Pancreas (tissue), 10 donors: ENCODE data around the gene TOR4A. TPM values are rescaled to one million over a fixed set of nuclear protein-coding genes. Genes with fewer than 3 reads are reported as not detected.
A peak's percentile ranks its signal among the peaks of the same experiment; 100 is the strongest.

Experiments used
- ATAC-seq, 4 donors: fragments of 200-7000 bp; cut with Tn5 transposase; one replicate each; pipeline versions ENCODE4 v1.8.0 to v1.9.1; 2020; ENCODE audit warnings: mild to moderate bottlenecking in 4 of 4, moderate library complexity in 4 of 4
- DNase-seq, 6 donors: peaks; one replicate each; pipeline ENCODE4 v3.0.0-alpha.2; 2020
- FAIRE-seq: peaks from 2 replicates; lab custom pipeline; 2012; peaks lifted over from hg19 to GRCh38; lab: Jason Lieb, UNC
- H3K27ac ChIP-seq, 4 donors: fragments of 200-600 bp; sonication (generic); 1 replicate in 3 of 4; 2 replicates in 1 of 4; pipeline versions ENCODE4 v1.5.0 to v1.8.0; 2020
- H3K27me3 ChIP-seq, 4 donors: fragments of 200-600 bp; one replicate each; pipeline ENCODE4 v1.8.0; 2021
- H3K36me3 ChIP-seq, 3 donors: fragments of 200-600 bp; sonication (generic) in 1 of 3; one replicate each; pipeline versions ENCODE4 v1.5.0 to v1.8.0; 2020 to 2021
- H3K4me1 ChIP-seq, 3 donors: fragments of 200-600 bp; one replicate each; pipeline ENCODE4 v1.8.0; 2021
- H3K4me3 ChIP-seq, 4 donors: fragments of 200-600 bp; sonication (generic) in 2 of 4; one replicate each; pipeline versions ENCODE4 v1.5.0 to v1.8.0; 2020 to 2021
- H3K9me3 ChIP-seq, 4 donors: fragments of 200-600 bp; one replicate each; pipeline ENCODE4 v1.8.0; 2021
- CTCF ChIP-seq, 4 donors: fragments of 200-600 bp; sonication (generic) in 3 of 4; IDR thresholded peaks; one replicate each; pipeline versions ENCODE4 v1.5.0 to v1.8.0; 2021; ENCODE audit warnings: antibody characterized with exemption in 4 of 4
- WGBS, 2 donors: extraction: QIAGEN DNeasy Blood & Tissue Kit; methylation state at CpG; one replicate each; pipeline ENCODE4 v1.1.7; 2013; 5-methylcytosine and 5-hydroxymethylcytosine counted together
- intact Hi-C, 3 donors: fragments of 100-400 bp; cut with DNase I; formaldehyde crosslinking; loops; one replicate each; pipeline versions ENCODE4 v1.11.1 to v1.14.2; 2022
- polyA plus RNA-seq, 2 donors: library from polyadenylated mRNA; stranded (reverse); fragments of 200-250 nt; gene quantifications; one replicate each; pipeline ENCODE4 v1.2.3, GENCODE V29; 2013
- total RNA-seq, 6 donors: library from RNA; stranded (reverse); fragmentation: NEBNext Ultra II Directional in 4 of 6; extraction: Animal tissue kit (Norgen Biotek cat#: 25700) in 4 of 6; gene quantifications; one replicate each; pipeline versions ENCODE4 v1.2.1 to v1.2.4, GENCODE V29; 2021 to 2023
- donor health status: healthy with polysubstance abuse.
- donor health status: DM: no; HTN: no; CAD: no; lungs with moderate emphysema.
- donor health status: DM: no; HTN: no; CAD: no.
- donor health status: control.
- donor health status: control.
- donor health status: Bipolar disorder and iron deficiency.
- donor health status: DM: yes; HTN: yes; CAD: no.
- donor health status: DM: no; HTN: no; CAD: no.
- donor health status: DM: no; HTN: no; CAD: no.
- donor health status: DM: yes; HTN: yes; CAD: no.

The TOR4A gene
- total and polyA plus RNA-seq, 8 donors = 1.4 to 6.8 (median 4.2) TPM

- Histone ChIP-seq H3K4me3 (no peak overlapping the region), H3K4me1 (peaks cover 0 to 15% (median 9%) of the 10 kb centered on the region in 3 donors), H3K27ac (no peak overlapping the region), H3K9me3 (no peaks in the 10 kb centered on the region), H3K36me3 (peaks cover 4 to 7% (median 6%) of the 10 kb centered on the region in 3 donors), H3K27me3 (no peaks in the 10 kb centered on the region)
- no peak for ATAC-seq
- DNase-seq = no peak
- intact Hi-C loops = no loop called here
- no peak for TF ChIP-seq CTCF (IDR thresholded peaks at IDR 0.05)
- FAIRE-seq = no peak
- 94 to 96% methylated on average over 6 of the region's 6 CpGs for WGBS, 2 donors
These were observed 29.7 kb upstream of the TOR4A start for GRCh38 chr9:137247916-137248175.

GRCh38 chr9:137250329-137251193 lies 27.0 kb upstream of the TOR4A start:
- Histone ChIP-seq H3K4me3 (no peak overlapping the region), H3K9me3 (no peaks in the 10 kb centered on the region), H3K27ac (no peak overlapping the region), H3K36me3 (no peaks in the 10 kb centered on the region), H3K4me1 (peaks cover 0 to 8% (median 0%) of the 10 kb centered on the region in 3 donors), H3K27me3 (no peaks in the 10 kb centered on the region)
- WGBS, 2 donors = 50 to 56% methylated on average over 17 of the region's 18 CpGs
- DNase-seq (peak in 2 of 6 donors; percentile 63 to 80), ATAC-seq (no peak), FAIRE-seq (no peak)
- no peak for TF ChIP-seq CTCF (IDR thresholded peaks at IDR 0.05)
- intact Hi-C loops = no loop called here

GRCh38 chr9:137251194-137251461 lies 26.4 kb upstream of the TOR4A start, which contains the start of gene STPG3:
Gene STPG3 (plus strand): TSS chr9:137251286. CDS start chr9:137251287, 1 bp downstream.
- Histone ChIP-seq H3K4me3 (no peak within 1 kb of the TSS), H3K4me1 (peaks cover 1 to 9% (median 2%) of the 10 kb centered on the region in 3 donors), H3K9me3 (no peaks in the 10 kb centered on the region), H3K27ac (no peak within 1 kb of the TSS), H3K27me3 (no peaks in the 10 kb centered on the region), H3K36me3 (no peaks in the 10 kb centered on the region)
- WGBS, 2 donors = 76 to 84% methylated on average over 4 of the region's 4 CpGs
- ATAC-seq = no peak
- no peak for TF ChIP-seq CTCF (IDR thresholded peaks at IDR 0.05)
- DNase-seq = no peak
- intact Hi-C loops = no loop called here
- no peak for FAIRE-seq

- intact Hi-C loops = no loop called here
- Histone ChIP-seq H3K36me3 (no peaks in the 10 kb centered on the region), H3K4me1 (peaks cover 3 to 15% (median 8%) of the 10 kb centered on the region in 3 donors), H3K27me3 (no peaks in the 10 kb centered on the region), H3K4me3 (no peak overlapping the region), H3K27ac (no peak overlapping the region), H3K9me3 (no peaks in the 10 kb centered on the region)
- WGBS, 2 donors = 90 to 92% methylated on average over 22 of the region's 22 CpGs
- DNase-seq = no peak
- ATAC-seq = no peak
- no peak for FAIRE-seq
- no peak for TF ChIP-seq CTCF (IDR thresholded peaks at IDR 0.05)
These were observed 25.8 kb upstream of the TOR4A start for GRCh38 chr9:137251490-137252268.
